ENCODE data around the gene PCDH10.

GRCh38 chr4:133148690-133149363, at the start of gene PCDH10:
- TF ChIP-seq TAF1 (IDR thresholded peaks at IDR 0.05; ENCODE audit: borderline replicate concordance, low read depth, low read length) (peak; percentile 93), RAD21 (IDR thresholded peaks at IDR 0.05; ENCODE audit: low read length) (no peak), POLR2AphosphoS5 (IDR thresholded peaks at IDR 0.05; ENCODE audit: low read depth, low read length) (peak; percentile 59), ELF1 (IDR thresholded peaks at IDR 0.05) (no peak), EP300 (IDR thresholded peaks at IDR 0.05; ENCODE audit: borderline replicate concordance in 1 of 2, low read depth in 1 of 2, low read length in 1 of 2) (no peak), CHD2 (IDR thresholded peaks at IDR 0.05; ENCODE audit: low read length, partially characterized antibody) (peak; percentile 68), GATA2 (CRISPR knock-in tag; IDR thresholded peaks at IDR 0.05) (no peak), SMC3 (IDR thresholded peaks at IDR 0.05; ENCODE audit: low read depth, low read length) (no peak), NRF1 (IDR thresholded peaks at IDR 0.05; ENCODE audit: low read depth, low read length) (peak; percentile 33; the same call in 1 of the 2 replicates), JUND (IDR thresholded peaks at IDR 0.05) (no peak)
- TF ChIP-seq, protein P1, sequence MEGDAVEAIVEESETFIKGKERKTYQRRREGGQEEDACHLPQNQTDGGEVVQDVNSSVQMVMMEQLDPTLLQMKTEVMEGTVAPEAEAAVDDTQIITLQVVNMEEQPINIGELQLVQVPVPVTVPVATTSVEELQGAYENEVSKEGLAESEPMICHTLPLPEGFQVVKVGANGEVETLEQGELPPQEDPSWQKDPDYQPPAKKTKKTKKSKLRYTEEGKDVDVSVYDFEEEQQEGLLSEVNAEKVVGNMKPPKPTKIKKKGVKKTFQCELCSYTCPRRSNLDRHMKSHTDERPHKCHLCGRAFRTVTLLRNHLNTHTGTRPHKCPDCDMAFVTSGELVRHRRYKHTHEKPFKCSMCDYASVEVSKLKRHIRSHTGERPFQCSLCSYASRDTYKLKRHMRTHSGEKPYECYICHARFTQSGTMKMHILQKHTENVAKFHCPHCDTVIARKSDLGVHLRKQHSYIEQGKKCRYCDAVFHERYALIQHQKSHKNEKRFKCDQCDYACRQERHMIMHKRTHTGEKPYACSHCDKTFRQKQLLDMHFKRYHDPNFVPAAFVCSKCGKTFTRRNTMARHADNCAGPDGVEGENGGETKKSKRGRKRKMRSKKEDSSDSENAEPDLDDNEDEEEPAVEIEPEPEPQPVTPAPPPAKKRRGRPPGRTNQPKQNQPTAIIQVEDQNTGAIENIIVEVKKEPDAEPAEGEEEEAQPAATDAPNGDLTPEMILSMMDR (IDR thresholded peaks at IDR 0.05): no peak
- TF ChIP-seq, protein P2, sequence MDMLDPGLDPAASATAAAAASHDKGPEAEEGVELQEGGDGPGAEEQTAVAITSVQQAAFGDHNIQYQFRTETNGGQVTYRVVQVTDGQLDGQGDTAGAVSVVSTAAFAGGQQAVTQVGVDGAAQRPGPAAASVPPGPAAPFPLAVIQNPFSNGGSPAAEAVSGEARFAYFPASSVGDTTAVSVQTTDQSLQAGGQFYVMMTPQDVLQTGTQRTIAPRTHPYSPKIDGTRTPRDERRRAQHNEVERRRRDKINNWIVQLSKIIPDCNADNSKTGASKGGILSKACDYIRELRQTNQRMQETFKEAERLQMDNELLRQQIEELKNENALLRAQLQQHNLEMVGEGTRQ (IDR thresholded peaks at IDR 0.05; ENCODE audit: borderline replicate concordance, low read depth, low read length): no peak
- TF ChIP-seq, protein P3, sequence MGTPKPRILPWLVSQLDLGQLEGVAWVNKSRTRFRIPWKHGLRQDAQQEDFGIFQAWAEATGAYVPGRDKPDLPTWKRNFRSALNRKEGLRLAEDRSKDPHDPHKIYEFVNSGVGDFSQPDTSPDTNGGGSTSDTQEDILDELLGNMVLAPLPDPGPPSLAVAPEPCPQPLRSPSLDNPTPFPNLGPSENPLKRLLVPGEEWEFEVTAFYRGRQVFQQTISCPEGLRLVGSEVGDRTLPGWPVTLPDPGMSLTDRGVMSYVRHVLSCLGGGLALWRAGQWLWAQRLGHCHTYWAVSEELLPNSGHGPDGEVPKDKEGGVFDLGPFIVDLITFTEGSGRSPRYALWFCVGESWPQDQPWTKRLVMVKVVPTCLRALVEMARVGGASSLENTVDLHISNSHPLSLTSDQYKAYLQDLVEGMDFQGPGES (IDR thresholded peaks at IDR 0.05; ENCODE audit: low read depth, low read length): peak; percentile 74

Measured in SK-N-SH (cell line).